Fibroblast of lung (primary cell): ENCODE measurements around the gene PCSK1.

Experiments
- EZH2 ChIP-seq: IDR thresholded peaks from 2 replicates; pipeline ENCODE4 v1.5.1; 2012; ENCODE audit warnings: low read length, control low read depth, mild to moderate bottlenecking; ENCODE audit errors: missing control alignments
- TF ChIP-seq, protein P1 (sequence below), 2 donors: IDR thresholded peaks in 1 of 2; conservative IDR thresholded peaks in 1 of 2; 1 replicate in 1 of 2; 2 replicates in 1 of 2; pipeline ENCODE4 v1.5.1; 2011 to 2012; ENCODE audit warnings: low read length in 2 of 2, control low read depth in 1 of 2, inconsistent platforms in 1 of 2, low read depth in 1 of 2, mild to moderate bottlenecking in 1 of 2

DNA sequence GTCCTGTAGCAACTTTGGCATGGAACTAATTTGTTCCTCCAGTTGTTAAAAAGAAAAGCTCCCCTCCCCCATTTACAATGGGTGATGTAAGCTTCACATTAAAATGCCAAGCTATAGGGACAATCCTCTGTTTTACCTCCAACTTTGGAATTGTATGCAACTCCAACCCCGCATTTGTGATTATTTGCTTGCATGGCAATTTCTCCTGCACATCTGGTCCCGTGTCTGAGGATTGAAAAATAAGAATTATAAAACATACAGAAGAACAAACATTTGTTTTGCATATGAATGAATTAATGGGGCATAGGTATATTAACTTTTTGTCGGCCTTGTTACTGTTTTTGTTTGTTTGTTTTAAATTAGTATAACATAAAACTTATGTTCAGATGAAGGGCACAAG, 17.2 kb downstream of the PCSK1 start:
- TF ChIP-seq, protein P1, sequence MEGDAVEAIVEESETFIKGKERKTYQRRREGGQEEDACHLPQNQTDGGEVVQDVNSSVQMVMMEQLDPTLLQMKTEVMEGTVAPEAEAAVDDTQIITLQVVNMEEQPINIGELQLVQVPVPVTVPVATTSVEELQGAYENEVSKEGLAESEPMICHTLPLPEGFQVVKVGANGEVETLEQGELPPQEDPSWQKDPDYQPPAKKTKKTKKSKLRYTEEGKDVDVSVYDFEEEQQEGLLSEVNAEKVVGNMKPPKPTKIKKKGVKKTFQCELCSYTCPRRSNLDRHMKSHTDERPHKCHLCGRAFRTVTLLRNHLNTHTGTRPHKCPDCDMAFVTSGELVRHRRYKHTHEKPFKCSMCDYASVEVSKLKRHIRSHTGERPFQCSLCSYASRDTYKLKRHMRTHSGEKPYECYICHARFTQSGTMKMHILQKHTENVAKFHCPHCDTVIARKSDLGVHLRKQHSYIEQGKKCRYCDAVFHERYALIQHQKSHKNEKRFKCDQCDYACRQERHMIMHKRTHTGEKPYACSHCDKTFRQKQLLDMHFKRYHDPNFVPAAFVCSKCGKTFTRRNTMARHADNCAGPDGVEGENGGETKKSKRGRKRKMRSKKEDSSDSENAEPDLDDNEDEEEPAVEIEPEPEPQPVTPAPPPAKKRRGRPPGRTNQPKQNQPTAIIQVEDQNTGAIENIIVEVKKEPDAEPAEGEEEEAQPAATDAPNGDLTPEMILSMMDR (conservative IDR thresholded peaks at IDR 0.05 in 1 of 2, IDR thresholded peaks at IDR 0.05 in 1 of 2; ENCODE audit: low read depth in 1 of 2, low read length in 2 of 2), result no peak
- TF ChIP-seq EZH2, result no peak
